HCT116 (cell line): ENCODE data around the gene MLKL. TPM values are rescaled to one million over a fixed set of nuclear protein-coding genes. Genes with fewer than 3 reads are reported as not detected.

Experiments used
- ATAC-seq: fragments of 200-7000 bp; cut with Tn5 transposase; 2 replicates; pipeline ENCODE4 v1.9.1; 2020; ENCODE audit warnings: mild to moderate bottlenecking, moderate library complexity
- BruUV-seq: library from RNA; stranded (reverse); fragments of 400-500 nt; replicated peaks from 2 replicates; lab custom pipeline; 2021; lab: Mats Ljungman, UMichigan
- CTCF ChIA-PET: fragments of 300-600 bp; sonication (Branson Sonifier 250); formaldehyde crosslinking; loops from one replicate; lab custom pipeline; 2021; ENCODE audit warnings: antibody characterized with exemption; lab: Charles Lee
- POLR2A ChIA-PET: fragments of 300-600, 350-600 bp; sonication (Branson Sonifier 250); formaldehyde crosslinking; loops from one replicate; lab custom pipeline; 2021; ENCODE audit warnings: antibody characterized with exemption; lab: Charles Lee
- RAD21 ChIA-PET, 2 experiments: fragments of 300-600 bp; sonication (Branson Sonifier 250); formaldehyde crosslinking; loops; one replicate each; lab custom pipeline; 2023; ENCODE audit warnings: low total read pairs in 2 of 2; ENCODE audit not compliant: uncharacterized antibody in 2 of 2, unreplicated experiment in 2 of 2, low non-redundant PET in 1 of 2; lab: Charles Lee
- DNase-seq: peaks from one replicate; pipeline ENCODE4 v3.0.0-alpha.2; 2010; ENCODE audit warnings: low read depth, low spot score
- H2AFZ ChIP-seq: fragments of 200-600 bp; shearing (Covaris generic), sonication (generic); 2 replicates; pipeline ENCODE4 v1.6.1; 2017; ENCODE audit warnings: low read depth, mixed run types, mixed read lengths, antibody characterized with exemption, low read length; ENCODE audit not compliant: poor library complexity, severe bottlenecking
- H3K27ac ChIP-seq: 2 replicates; pipeline ENCODE4 v1.5.1; 2012; ENCODE audit warnings: low read depth, low read length
- H3K27me3 ChIP-seq: fragments of 200-600 bp; sonication (generic); 2 replicates; pipeline ENCODE4 v1.6.1; 2016; ENCODE audit warnings: mixed run types, low read length, mixed read lengths; ENCODE audit not compliant: insufficient read depth
- H3K36me3 ChIP-seq, 2 experiments: fragments of 200-500 bp in 1 of 2; fragments of 200-600 bp in 1 of 2; sonication (Bioruptor generic) in 1 of 2; sonication (generic) in 1 of 2; 2 replicates each; pipeline versions ENCODE4 v1.5.1 to v1.6.1; 2014 to 2016; ENCODE audit warnings: low read length in 2 of 2, inconsistent platforms in 1 of 2, mixed read lengths in 1 of 2, mixed run types in 1 of 2; ENCODE audit not compliant: insufficient read depth in 2 of 2, control insufficient read depth in 1 of 2
- H3K4me1 ChIP-seq, 2 experiments: fragments of 200-600 bp in 1 of 2; sonication (generic) in 1 of 2; 2 replicates each; pipeline versions ENCODE4 v1.5.1 to v1.6.1; 2012 to 2017; ENCODE audit warnings: low read length in 2 of 2, inconsistent platforms in 1 of 2, mild to moderate bottlenecking in 1 of 2, mixed read lengths in 1 of 2, mixed run types in 1 of 2, moderate library complexity in 1 of 2; ENCODE audit not compliant: insufficient read depth in 2 of 2, control insufficient read depth in 1 of 2
- H3K4me2 ChIP-seq: fragments of 200-600 bp; sonication (generic); 2 replicates; pipeline ENCODE4 v1.6.1; 2017; ENCODE audit warnings: mixed run types, low read length, mixed read lengths
- H3K4me3 ChIP-seq, 2 experiments: fragments of 200-600 bp in 1 of 2; sonication (generic) in 1 of 2; replicated peaks in 1 of 2; 2 replicates each; pipeline ENCODE4 v1.5.1; 2011 to 2016; ENCODE audit warnings: low read length in 2 of 2, control low read depth in 1 of 2, low read depth in 1 of 2, mild to moderate bottlenecking in 1 of 2, mixed read lengths in 1 of 2, mixed run types in 1 of 2
- H3K79me2 ChIP-seq: fragments of 200-600 bp; sonication (generic); 2 replicates; pipeline ENCODE4 v1.6.1; 2017; ENCODE audit warnings: mild to moderate bottlenecking, mixed run types, low read length, moderate library complexity, mixed read lengths; ENCODE audit not compliant: insufficient read depth
- H3K9ac ChIP-seq: fragments of 200-600 bp; sonication (generic); 2 replicates; pipeline ENCODE4 v1.6.1; 2016; ENCODE audit warnings: low read length, mixed read lengths
- H3K9me2 ChIP-seq: fragments of 200-600 bp; sonication (generic), shearing (Covaris generic); 2 replicates; pipeline ENCODE4 v1.6.1; 2017; ENCODE audit warnings: mixed run types, mild to moderate bottlenecking, moderate library complexity; ENCODE audit not compliant: insufficient read depth
- H3K9me3 ChIP-seq, 2 experiments: fragments of 200-500 bp in 1 of 2; fragments of 200-600 bp in 1 of 2; sonication (Bioruptor generic) in 1 of 2; sonication (generic) in 1 of 2; 2 replicates each; pipeline ENCODE4 v1.6.1; 2014 to 2017; ENCODE audit warnings: low read length in 2 of 2, mixed read lengths in 2 of 2, inconsistent platforms in 1 of 2, low read depth in 1 of 2, mild to moderate bottlenecking in 1 of 2, mixed run types in 1 of 2, moderate library complexity in 1 of 2; ENCODE audit not compliant: control insufficient read depth in 1 of 2, insufficient read depth in 1 of 2
- H4K20me1 ChIP-seq: fragments of 200-600 bp; sonication (generic), shearing (Covaris generic); 2 replicates; pipeline ENCODE4 v1.6.1; 2017; ENCODE audit warnings: mixed run types, mild to moderate bottlenecking, moderate library complexity; ENCODE audit not compliant: insufficient read depth
- CEBPB ChIP-seq: IDR thresholded peaks from 2 replicates; pipeline ENCODE4 v1.6.1; 2012; ENCODE audit warnings: low read depth
- EZH2 ChIP-seq: fragments of 200-600 bp; sonication (generic); IDR thresholded peaks from 2 replicates; pipeline ENCODE4 v1.6.1; 2017; ENCODE audit warnings: antibody characterized with exemption, mixed run types
- EZH2phosphoT487 ChIP-seq: fragments of 200-600 bp; IDR thresholded peaks from 2 replicates; pipeline ENCODE4 v1.6.1; 2018; ENCODE audit warnings: antibody characterized with exemption, borderline replicate concordance
- FOSL1 ChIP-seq: IDR thresholded peaks from 2 replicates; pipeline ENCODE4 v1.6.1; 2012; ENCODE audit warnings: low read depth
- POLR2AphosphoS5 ChIP-seq: IDR thresholded peaks from 2 replicates; pipeline ENCODE4 v1.6.1; 2011; ENCODE audit warnings: mild to moderate bottlenecking, low read depth, low read length, moderate library complexity
- SRF ChIP-seq: IDR thresholded peaks from 2 replicates; pipeline ENCODE4 v1.6.1; 2012; ENCODE audit warnings: low read depth
- intact Hi-C: fragments of 100-400 bp; cut with micrococcal nuclease; formaldehyde crosslinking; loops from 2 replicates; pipeline ENCODE4 v1.10.0; 2022
- total RNA-seq: library from RNA; stranded (reverse); gene quantifications from one replicate; pipeline ENCODE4 v1.2.1, GENCODE V29; 2021; ENCODE audit not compliant: unreplicated experiment
- TF ChIP-seq, protein P1 (sequence below): IDR thresholded peaks from 2 replicates; pipeline ENCODE4 v1.6.1; 2011; ENCODE audit warnings: mild to moderate bottlenecking, low read length, moderate library complexity; ENCODE audit not compliant: insufficient replicate concordance; ENCODE audit errors: extremely low read depth

MLKL gene
- total RNA-seq, 1 experiment from 2014 or later: 8.3 TPM

DNA sequence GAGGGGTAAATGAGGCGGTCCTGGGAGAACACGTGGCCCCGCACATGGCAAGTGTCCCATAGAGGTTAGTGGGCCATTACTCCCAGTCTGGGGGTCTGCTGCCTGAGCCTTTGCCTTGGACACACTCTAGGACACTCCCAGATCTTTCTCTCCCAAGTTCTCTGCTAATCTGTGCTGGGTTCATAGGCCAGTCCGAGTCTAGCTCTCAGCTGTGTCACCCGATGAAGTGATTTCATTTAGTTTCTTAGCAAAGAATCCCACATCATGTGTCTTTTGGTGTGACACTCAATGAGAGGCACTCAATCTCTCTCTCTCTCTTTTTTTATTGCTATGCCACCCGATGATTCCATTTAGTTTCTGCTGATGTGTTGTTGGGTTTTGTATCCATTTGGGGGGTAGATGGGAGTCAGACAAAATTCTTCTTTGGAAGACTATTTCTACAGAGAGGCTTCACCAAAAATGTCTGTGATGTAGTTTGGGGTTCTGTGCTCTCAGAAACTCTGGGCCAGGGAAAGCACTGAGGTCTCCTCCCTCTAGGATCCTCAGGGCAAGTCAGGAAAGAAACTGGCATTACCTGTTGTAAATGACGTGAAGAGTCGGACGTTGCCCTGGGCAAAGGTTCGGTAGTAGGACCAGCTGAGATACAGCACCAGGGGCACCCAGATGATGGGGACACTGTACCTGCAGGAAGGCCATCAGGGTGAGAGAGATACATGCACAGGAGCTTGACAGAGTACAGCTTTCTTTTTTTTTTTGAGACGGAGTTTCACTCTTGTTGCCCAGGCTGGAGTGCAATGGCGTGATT lies 25.2 kb upstream of the MLKL start:
- Histone ChIP-seq H3K4me2 (no peak overlapping the region), H3K27ac (no peak overlapping the region), H3K4me1 (peaks cover 5 to 9% of the 10 kb centered on the region in 2 experiments; a peak in 2 of 4 replicates), H4K20me1 (no peaks in the 10 kb centered on the region), H3K79me2 (no peaks in the 10 kb centered on the region), H3K27me3 (no peaks in the 10 kb centered on the region), H3K9ac (no peak overlapping the region), H3K4me3 (no peak overlapping the region), H3K9me2 (no peaks in the 10 kb centered on the region), H3K9me3 (peaks cover 4 to 8% of the 10 kb centered on the region in 2 experiments; a peak in 2 of 4 replicates), H2AFZ (no peak overlapping the region), H3K36me3 (no peaks in the 10 kb centered on the region)
- intact Hi-C loops: no loop called here
- no peak for ATAC-seq
- ChIA-PET POLR2A (no interaction called here), RAD21 (no interaction called here), CTCF (interaction anchor here (1.0 to 1.4 kb wide), 3 partner anchors 13 to 137 kb away, joined by 4 to 7 read pairs (median 4); no protein-coding TSS in a partner anchor)
- DNase-seq: no peak
- no TSS peak for BruUV-seq
- TF ChIP-seq EZH2phosphoT487 (no peak), FOSL1 (no peak), SRF (no peak), EZH2 (no peak), POLR2AphosphoS5 (no peak), CEBPB (no peak)
- TF ChIP-seq, protein P1, sequence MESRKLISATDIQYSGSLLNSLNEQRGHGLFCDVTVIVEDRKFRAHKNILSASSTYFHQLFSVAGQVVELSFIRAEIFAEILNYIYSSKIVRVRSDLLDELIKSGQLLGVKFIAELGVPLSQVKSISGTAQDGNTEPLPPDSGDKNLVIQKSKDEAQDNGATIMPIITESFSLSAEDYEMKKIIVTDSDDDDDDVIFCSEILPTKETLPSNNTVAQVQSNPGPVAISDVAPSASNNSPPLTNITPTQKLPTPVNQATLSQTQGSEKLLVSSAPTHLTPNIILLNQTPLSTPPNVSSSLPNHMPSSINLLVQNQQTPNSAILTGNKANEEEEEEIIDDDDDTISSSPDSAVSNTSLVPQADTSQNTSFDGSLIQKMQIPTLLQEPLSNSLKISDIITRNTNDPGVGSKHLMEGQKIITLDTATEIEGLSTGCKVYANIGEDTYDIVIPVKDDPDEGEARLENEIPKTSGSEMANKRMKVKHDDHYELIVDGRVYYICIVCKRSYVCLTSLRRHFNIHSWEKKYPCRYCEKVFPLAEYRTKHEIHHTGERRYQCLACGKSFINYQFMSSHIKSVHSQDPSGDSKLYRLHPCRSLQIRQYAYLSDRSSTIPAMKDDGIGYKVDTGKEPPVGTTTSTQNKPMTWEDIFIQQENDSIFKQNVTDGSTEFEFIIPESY: no peak
